ENCODE results near the gene IL20.

Gene IL20

GRCh38 chr1:206882555-206882954 lies 17.1 kb downstream of the IL20 start:
- DNase-seq, result no peak

- no peak for DNase-seq
Observed at GRCh38 chr1:206883160-206883559, 17.7 kb downstream of the IL20 start.

GRCh38 chr1:206883876-206884275 lies 18.5 kb downstream of the IL20 start:
- no peak for DNase-seq

GRCh38 chr1:206885341-206886060 lies 20.1 kb downstream of the IL20 start:
- DNase-seq, result no peak

- DNase-seq, result no peak
Observed at GRCh38 chr1:206886831-206887230, 21.4 kb downstream of the IL20 start.

- DNase-seq, result no peak
Observed at GRCh38 chr1:206887701-206888100, 22.3 kb downstream of the IL20 start.

GRCh38 chr1:206890125-206891060 lies 25.0 kb downstream of the IL20 start:
- DNase-seq, result no peak

- no peak for DNase-seq
Observed at GRCh38 chr1:206891412-206891811, 26.0 kb downstream of the IL20 start.

- DNase-seq, result no peak
Observed at GRCh38 chr1:206892351-206892984, 27.0 kb downstream of the IL20 start.

- no peak for DNase-seq
Observed at GRCh38 chr1:206893380-206893779, 28.0 kb downstream of the IL20 start.

GRCh38 chr1:206895325-206895724 lies 29.9 kb downstream of the IL20 start:
- DNase-seq, result no peak

GRCh38 chr1:206895837-206896242 lies 30.4 kb downstream of the IL20 start:
- no peak for DNase-seq

- no peak for DNase-seq
Observed at GRCh38 chr1:206896261-206896660, 30.8 kb downstream of the IL20 start.

- no peak for DNase-seq
Observed at GRCh38 chr1:206897175-206897574, 31.8 kb downstream of the IL20 start, which contains the start of gene IL24. Gene IL24 (plus strand): TSS chr1:206897443. CDS start chr1:206897833, 390 bp downstream.

GRCh38 chr1:206898089-206898914 lies 32.9 kb downstream of the IL20 start:
- peak; percentile 74 for DNase-seq

GRCh38 chr1:206898915-206899431 lies 33.5 kb downstream of the IL20 start:
- no peak for DNase-seq

- DNase-seq, result no peak
Observed at GRCh38 chr1:206899717-206900116, 34.3 kb downstream of the IL20 start.

GRCh38 chr1:206900149-206900548 lies 34.7 kb downstream of the IL20 start:
- DNase-seq, result no peak

- DNase-seq, result no peak
Observed at GRCh38 chr1:206901944-206902343, 36.5 kb downstream of the IL20 start.

GRCh38 chr1:206902702-206903101 lies 37.3 kb downstream of the IL20 start:
- no peak for DNase-seq

- DNase-seq, result no peak
Observed at GRCh38 chr1:206903687-206904086, 38.3 kb downstream of the IL20 start.

Measured in fibroblast of skin of back (primary cell).